ENCODE results near the gene PIAS2. TPM values are rescaled to one million over a fixed set of nuclear protein-coding genes. Genes with fewer than 3 reads are reported as not detected.
"Not testable (repeated sequence)": the region's sequence is repeated elsewhere in the genome, so short reads cannot be mapped to it uniquely, and the experiment has no call there.

The PIAS2 gene, protein sequence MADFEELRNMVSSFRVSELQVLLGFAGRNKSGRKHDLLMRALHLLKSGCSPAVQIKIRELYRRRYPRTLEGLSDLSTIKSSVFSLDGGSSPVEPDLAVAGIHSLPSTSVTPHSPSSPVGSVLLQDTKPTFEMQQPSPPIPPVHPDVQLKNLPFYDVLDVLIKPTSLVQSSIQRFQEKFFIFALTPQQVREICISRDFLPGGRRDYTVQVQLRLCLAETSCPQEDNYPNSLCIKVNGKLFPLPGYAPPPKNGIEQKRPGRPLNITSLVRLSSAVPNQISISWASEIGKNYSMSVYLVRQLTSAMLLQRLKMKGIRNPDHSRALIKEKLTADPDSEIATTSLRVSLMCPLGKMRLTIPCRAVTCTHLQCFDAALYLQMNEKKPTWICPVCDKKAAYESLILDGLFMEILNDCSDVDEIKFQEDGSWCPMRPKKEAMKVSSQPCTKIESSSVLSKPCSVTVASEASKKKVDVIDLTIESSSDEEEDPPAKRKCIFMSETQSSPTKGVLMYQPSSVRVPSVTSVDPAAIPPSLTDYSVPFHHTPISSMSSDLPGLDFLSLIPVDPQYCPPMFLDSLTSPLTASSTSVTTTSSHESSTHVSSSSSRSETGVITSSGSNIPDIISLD
- 7.4 TPM for polyA plus RNA-seq (2012; ENCODE audit: low read depth, missing spikeins)

DNA sequence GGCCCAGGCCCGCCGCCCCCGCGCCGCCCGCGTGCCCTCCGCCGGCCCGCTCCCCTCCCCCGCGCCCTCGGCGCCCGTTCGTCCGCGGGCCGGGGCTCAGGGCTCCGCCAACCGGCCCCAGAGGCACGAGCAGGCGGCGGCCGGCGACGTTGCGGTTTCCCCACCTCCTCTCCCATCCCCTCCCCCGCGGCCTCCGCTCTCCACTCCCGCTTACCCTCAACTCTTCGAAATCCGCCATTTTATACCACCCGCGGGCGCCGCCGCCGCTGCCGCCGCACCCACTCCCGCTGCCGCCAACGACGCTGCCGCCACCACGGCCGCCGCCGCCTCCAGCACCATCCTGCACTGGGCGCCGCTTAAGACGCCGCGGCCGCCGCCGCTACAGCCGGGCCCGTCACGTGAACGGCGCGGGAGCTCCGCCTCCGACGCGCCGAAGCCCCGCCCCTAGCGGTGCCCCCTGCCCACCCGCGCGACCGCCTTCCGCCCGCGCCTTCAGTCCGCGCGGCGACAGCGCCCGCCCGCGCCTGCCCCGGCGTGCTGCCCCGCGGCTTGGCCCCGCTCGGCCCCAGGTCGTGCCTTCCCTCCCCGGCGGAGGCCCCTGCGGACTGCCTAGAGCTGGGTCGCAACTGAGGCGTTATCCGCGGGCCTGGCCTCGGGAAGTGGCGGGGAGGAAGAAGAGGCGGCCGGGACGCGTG lies at the start of gene PIAS2, which contains the start of gene KATNAL2:
PIAS2 (minus strand) TSS at position 400 of the 695 bp plus-strand sequence; CDS start at position 238, 162 bp downstream.
KATNAL2 (plus strand) TSS at position 495 of the 695 bp plus-strand sequence. CDS start 29,271 bp downstream, outside the sequence.
- peak; percentile 99 for FAIRE-seq

DNA sequence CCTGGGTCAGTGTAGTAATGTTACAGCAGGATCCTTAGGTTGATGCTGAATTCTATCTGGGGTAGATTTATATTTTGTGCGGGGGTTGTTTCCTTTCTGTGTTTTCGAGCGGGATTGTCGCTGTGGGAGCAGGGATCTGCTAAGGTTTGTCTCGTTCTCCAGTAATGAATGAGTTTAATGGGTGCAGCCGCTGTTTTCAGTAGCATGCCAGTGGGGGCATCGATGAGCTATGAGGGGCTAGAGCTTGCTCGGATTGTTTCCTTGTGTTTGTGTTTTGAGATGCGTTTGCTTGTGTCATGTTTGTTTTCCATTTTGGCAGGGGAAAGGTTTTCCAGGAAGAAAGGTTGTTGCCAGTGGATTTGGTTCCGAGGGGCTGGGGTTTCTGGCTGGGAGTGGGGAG lies 49.0 kb upstream of the PIAS2 start:
- FAIRE-seq; DNase-seq (ENCODE audit: insufficient read length, low spot score): not testable (repeated sequence)

More for the DNA sequence above, at the start of gene PIAS2, which contains the start of gene KATNAL2:
- DNase-seq (ENCODE audit: insufficient read length, low spot score) = peak; percentile 75
- TF ChIP-seq PAX5 (IDR thresholded peaks at IDR 0.05; ENCODE audit: insufficient read depth, low read length, severe bottlenecking) (no peak), POLR2AphosphoS5 (IDR thresholded peaks at IDR 0.05; ENCODE audit: low read depth, low read length) (peak; percentile 58; the same call in 1 of the 2 replicates), POU2F2 (IDR thresholded peaks at IDR 0.05; ENCODE audit: low read depth, low read length) (no peak), POLR2A (IDR thresholded peaks at IDR 0.05; ENCODE audit: low read depth, low read length) (peak; percentile 57; the same call in 1 of the 2 replicates)

DNA sequence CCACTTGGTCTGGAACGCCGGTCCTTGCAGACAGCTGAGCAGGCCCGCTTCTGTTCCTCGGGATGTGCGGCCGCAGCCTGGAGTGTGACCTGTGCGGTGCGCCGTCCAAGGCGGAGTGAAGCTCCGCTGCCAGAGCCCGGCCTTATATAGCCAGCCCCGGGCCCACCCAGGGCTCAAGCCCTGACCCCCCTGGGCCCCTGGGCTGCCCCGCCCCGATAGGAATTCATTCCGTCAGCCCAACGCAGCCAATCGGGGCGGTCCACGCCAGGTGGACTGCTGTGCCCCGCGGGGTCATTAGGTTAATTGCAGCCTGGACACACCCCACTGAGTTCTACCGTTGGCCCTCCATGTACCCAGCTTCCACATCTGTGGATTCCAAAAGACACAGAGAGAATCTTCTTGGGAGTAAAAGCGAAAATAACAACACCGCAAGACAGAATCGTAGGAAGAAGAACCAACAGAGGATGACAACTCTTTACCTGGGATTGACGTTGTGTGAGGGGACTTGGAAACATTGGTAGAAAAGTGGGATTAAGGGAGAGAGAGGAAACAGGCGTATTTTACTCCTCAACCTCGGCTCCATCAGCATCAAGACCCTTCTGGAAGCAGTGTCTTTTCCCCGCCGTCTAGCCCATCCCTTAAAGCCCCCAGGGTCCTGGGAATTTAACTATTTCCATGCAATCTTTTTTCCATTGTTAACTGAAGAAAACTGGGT lies 47.4 kb upstream of the PIAS2 start:
- FAIRE-seq; DNase-seq (ENCODE audit: insufficient read length, low spot score): not testable (repeated sequence)

DNA sequence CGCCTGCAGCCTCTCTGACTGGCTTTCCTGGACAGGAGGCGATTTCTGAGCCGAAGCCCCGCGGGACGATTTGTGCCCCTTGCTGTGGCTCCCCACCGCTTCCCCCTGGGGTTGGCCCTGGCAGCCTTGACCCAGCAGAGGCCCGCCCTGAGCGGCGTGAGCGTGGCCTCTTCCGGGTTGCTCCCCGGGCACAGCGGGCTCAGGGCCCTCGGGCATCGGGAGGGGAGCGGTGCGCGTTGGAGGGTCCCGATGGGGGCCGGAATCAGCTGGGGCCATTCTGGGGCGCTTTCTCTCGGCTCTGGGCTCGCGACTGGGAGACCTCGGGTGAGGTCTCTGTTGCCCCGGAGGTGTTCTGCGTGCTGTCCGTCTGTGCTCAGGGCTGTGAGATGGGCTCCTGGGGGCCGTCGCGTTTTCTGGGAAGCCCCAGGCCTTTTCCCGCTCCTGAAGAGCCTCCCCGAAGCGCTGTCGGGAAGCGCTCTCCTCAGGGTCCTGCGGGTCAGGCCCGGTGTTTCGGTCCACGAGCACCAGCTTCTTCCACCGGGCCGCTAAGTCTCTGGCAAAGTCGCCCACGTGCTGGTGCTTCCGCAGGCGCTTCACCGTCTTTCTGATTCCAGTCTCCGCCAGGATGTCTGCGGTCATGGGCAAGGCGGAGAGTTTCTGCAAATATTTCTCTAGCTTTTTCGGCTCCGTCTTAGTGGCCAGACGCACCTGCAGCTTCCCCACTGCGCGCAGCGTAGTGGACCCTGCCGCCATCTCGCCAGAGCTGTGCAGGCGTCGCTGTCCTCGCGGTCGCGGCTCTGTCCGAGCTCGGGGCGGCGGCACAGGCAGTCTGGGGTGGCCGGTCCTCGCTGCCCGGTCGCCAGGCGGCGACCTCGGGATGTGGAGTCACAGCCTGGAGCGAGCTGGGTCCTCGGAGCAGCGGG lies 46.6 kb upstream of the PIAS2 start:
- DNase-seq (ENCODE audit: insufficient read length, low spot score); FAIRE-seq: not testable (repeated sequence)

DNA sequence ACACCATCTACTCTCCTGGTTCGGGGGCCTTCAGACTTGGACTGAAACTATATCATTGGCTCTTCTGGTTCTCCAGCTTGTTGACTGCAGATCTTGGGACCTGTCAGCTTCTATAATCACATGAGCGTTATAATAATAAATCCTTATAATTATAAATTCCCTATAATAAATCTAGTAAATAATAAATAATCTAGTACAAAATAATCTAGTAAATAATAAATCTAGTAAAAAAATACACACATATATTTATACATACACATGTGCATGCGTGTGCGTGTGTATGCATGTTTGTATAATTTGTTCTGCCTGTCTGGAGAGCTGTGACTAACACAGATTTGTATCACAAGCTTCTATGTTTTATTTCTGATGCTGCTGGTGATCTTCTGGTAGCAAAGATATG lies 40.9 kb upstream of the PIAS2 start:
- FAIRE-seq = no peak

DNA sequence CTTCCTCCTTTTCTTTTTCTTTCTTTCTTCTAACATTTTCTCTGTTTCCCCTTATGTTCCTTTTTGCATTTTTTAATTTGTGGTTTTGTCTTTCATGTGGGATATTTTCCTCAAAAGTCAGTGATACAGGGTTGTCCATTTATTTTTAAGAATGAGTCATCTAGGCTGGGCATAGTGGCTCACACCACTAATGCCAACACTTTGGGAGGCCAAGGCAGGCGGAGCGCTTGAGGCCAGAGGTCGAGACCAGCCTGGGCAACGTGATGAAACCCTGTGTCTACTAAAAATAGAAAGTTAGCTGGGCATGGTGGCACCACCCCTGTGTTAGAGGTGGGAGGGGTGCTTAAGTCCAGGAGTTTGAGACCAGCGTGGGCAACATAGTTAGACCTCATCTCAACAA lies 35.9 kb upstream of the PIAS2 start:
- no peak for FAIRE-seq

More for the DNA sequence above, 40.9 kb upstream of the PIAS2 start:
- no peak for DNase-seq (ENCODE audit: insufficient read length, low spot score)
- TF ChIP-seq SPI1 (IDR thresholded peaks at IDR 0.05; ENCODE audit: low read depth, low read length) (no peak), POLR2A (IDR thresholded peaks at IDR 0.05; ENCODE audit: low read depth, low read length) (no peak), TAF1 (IDR thresholded peaks at IDR 0.05; ENCODE audit: low read depth, low read length) (no peak), POLR2AphosphoS5 (IDR thresholded peaks at IDR 0.05; ENCODE audit: low read depth, low read length) (no peak), POU2F2 (IDR thresholded peaks at IDR 0.05; ENCODE audit: low read depth, low read length) (no peak), PAX5 (IDR thresholded peaks at IDR 0.05; ENCODE audit: insufficient read depth, low read length, severe bottlenecking) (no peak)

DNA sequence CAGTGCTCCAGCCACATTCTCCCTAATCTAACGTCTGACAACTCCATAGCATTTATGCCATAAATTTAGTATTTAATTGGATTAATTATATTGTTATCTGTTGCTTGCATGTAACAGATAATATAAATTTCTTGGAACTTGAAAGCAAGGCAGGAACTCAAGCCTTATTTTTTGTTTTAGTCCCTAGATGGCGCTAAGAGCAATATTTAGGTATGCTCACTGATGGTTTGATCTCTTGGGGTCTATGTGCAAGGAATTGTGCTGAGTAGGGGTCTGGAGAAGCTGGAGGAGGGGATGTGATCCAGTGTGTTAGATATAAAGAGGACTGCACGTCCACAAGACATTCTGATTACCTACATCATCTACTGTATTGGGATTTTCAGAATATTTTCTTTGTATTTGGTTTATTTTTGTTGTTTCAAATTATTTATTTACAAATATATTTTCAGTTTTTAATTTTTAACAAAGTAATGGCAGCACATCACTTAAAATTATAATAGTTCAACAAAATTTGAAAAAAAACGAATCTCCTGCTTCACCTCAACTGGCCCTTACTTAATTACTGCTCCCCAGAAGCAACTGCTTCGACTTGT lies 32.9 kb upstream of the PIAS2 start:
- TF ChIP-seq SPI1 (IDR thresholded peaks at IDR 0.05; ENCODE audit: low read depth, low read length) = no peak
- TF ChIP-seq PAX5 (IDR thresholded peaks at IDR 0.05; ENCODE audit: insufficient read depth, low read length, severe bottlenecking) = no peak
- TF ChIP-seq POU2F2 (IDR thresholded peaks at IDR 0.05; ENCODE audit: low read depth, low read length) = no peak
- TF ChIP-seq POLR2AphosphoS5 (IDR thresholded peaks at IDR 0.05; ENCODE audit: low read depth, low read length) = no peak
- no peak for TF ChIP-seq POLR2A (IDR thresholded peaks at IDR 0.05; ENCODE audit: low read depth, low read length)
- no peak for TF ChIP-seq TAF1 (IDR thresholded peaks at IDR 0.05; ENCODE audit: low read depth, low read length)
- FAIRE-seq = no peak
- DNase-seq (ENCODE audit: insufficient read length, low spot score) = peak; percentile 22

More for the DNA sequence above, 35.9 kb upstream of the PIAS2 start:
- TF ChIP-seq POLR2AphosphoS5 (IDR thresholded peaks at IDR 0.05; ENCODE audit: low read depth, low read length) (no peak), TAF1 (IDR thresholded peaks at IDR 0.05; ENCODE audit: low read depth, low read length) (no peak), SPI1 (IDR thresholded peaks at IDR 0.05; ENCODE audit: low read depth, low read length) (no peak), POLR2A (IDR thresholded peaks at IDR 0.05; ENCODE audit: low read depth, low read length) (no peak), POU2F2 (IDR thresholded peaks at IDR 0.05; ENCODE audit: low read depth, low read length) (no peak), PAX5 (IDR thresholded peaks at IDR 0.05; ENCODE audit: insufficient read depth, low read length, severe bottlenecking) (no peak)
- DNase-seq (ENCODE audit: insufficient read length, low spot score) = no peak

DNA sequence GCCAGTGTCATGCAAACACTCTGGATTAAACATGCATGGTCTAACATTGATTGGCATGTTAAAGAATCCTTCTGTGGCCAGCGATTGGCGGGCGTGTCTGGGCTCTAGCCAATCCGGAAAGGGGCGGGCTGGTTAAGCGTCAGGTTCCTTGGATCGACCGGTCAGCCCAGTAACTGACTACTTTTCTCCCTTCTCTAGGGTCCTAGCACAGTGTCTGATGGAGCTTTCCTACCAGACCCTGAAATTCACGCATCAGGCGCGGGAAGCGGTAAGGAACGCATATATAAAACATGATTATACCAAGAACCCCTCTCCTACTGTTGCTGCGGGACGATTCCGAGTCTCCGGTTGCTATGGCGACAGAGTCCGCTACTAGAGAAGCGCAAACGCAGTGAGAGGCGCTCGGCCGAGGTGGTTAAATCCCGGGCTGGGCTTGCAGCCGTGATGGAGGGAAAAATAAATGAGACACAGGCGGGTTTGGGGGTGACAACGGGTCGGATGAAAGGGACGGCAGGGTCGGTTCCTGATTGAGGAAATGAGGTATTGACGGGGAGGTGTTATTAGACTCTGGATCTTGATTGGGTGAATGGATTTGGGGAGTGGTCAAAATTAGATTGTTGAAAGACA lies 29.5 kb upstream of the PIAS2 start:
- peak; percentile 85 for FAIRE-seq
- peak; percentile 54 for DNase-seq (ENCODE audit: insufficient read length, low spot score)
- TF ChIP-seq POU2F2 (IDR thresholded peaks at IDR 0.05; ENCODE audit: low read depth, low read length) = peak; percentile 73; the same call in 1 of the 2 replicates
- TF ChIP-seq POLR2A (IDR thresholded peaks at IDR 0.05; ENCODE audit: low read depth, low read length) = no peak
- TF ChIP-seq SPI1 (IDR thresholded peaks at IDR 0.05; ENCODE audit: low read depth, low read length) = peak; percentile 23; the same call in 1 of the 2 replicates
- no peak for TF ChIP-seq TAF1 (IDR thresholded peaks at IDR 0.05; ENCODE audit: low read depth, low read length)
- no peak for TF ChIP-seq PAX5 (IDR thresholded peaks at IDR 0.05; ENCODE audit: insufficient read depth, low read length, severe bottlenecking)
- TF ChIP-seq POLR2AphosphoS5 (IDR thresholded peaks at IDR 0.05; ENCODE audit: low read depth, low read length) = no peak

Measured in GM12891 (cell line).